Measurements from ENCODE around the gene NAGLU.
A peak's percentile ranks its signal among the peaks of the same experiment; 100 is the strongest.
"Not testable (repeated sequence)": the region's sequence is repeated elsewhere in the genome, so short reads cannot be mapped to it uniquely, and the experiment has no call there.

The NAGLU gene

GRCh38 chr17:42521666-42522262, 14.3 kb upstream of the NAGLU start:
- DNase-seq = no peak

- no peak for DNase-seq
Measured at GRCh38 chr17:42522263-42522790, 13.7 kb upstream of the NAGLU start.

- no peak for DNase-seq
Measured at GRCh38 chr17:42522798-42523278, 13.2 kb upstream of the NAGLU start.

- DNase-seq = no peak
Measured at GRCh38 chr17:42525221-42525620, 10.8 kb upstream of the NAGLU start.

GRCh38 chr17:42526031-42526444, 10.0 kb upstream of the NAGLU start:
- DNase-seq = no peak

GRCh38 chr17:42527932-42528331, 8.1 kb upstream of the NAGLU start:
- no peak for DNase-seq

- no peak for DNase-seq
Measured at GRCh38 chr17:42529061-42529460, 7.0 kb upstream of the NAGLU start.

GRCh38 chr17:42530952-42531454, 5.0 kb upstream of the NAGLU start:
- no peak for DNase-seq

- peak; percentile 68 for DNase-seq
Measured at GRCh38 chr17:42531455-42532354, 4.3 kb upstream of the NAGLU start.

- no peak for DNase-seq
Measured at GRCh38 chr17:42535155-42536047, 640 bp upstream of the NAGLU start.

GRCh38 chr17:42536372-42537155, 523 bp downstream of the NAGLU start:
- peak; percentile 84 for DNase-seq

GRCh38 chr17:42537156-42537805, 1.2 kb downstream of the NAGLU start:
- no peak for DNase-seq

- no peak for DNase-seq
Measured at GRCh38 chr17:42537826-42538451, 1.9 kb downstream of the NAGLU start.

- DNase-seq = no peak
Measured at GRCh38 chr17:42538482-42538881, 2.4 kb downstream of the NAGLU start.

- not testable (repeated sequence) for DNase-seq
Measured at GRCh38 chr17:42540558-42540957, 4.5 kb downstream of the NAGLU start.

GRCh38 chr17:42541041-42541833, 5.2 kb downstream of the NAGLU start:
- DNase-seq = peak; percentile 59

- no peak for DNase-seq
Measured at GRCh38 chr17:42543190-42544079, 7.4 kb downstream of the NAGLU start.

- no peak for DNase-seq
Measured at GRCh38 chr17:42544874-42545283, 8.8 kb downstream of the NAGLU start.
